GM18861 (cell line): ENCODE results near the gene ABCB8.

Source experiments
- ATAC-seq: cut with Tn5 transposase; IDR thresholded peaks from one replicate; pipeline ENCODE4 v1.9.1; 2021; ENCODE audit not compliant: unreplicated experiment

Gene ABCB8

GRCh38 chr7:151085329-151085690 is 57.1 kb downstream of the ABCB8 start:
- no peak for ATAC-seq

DNA sequence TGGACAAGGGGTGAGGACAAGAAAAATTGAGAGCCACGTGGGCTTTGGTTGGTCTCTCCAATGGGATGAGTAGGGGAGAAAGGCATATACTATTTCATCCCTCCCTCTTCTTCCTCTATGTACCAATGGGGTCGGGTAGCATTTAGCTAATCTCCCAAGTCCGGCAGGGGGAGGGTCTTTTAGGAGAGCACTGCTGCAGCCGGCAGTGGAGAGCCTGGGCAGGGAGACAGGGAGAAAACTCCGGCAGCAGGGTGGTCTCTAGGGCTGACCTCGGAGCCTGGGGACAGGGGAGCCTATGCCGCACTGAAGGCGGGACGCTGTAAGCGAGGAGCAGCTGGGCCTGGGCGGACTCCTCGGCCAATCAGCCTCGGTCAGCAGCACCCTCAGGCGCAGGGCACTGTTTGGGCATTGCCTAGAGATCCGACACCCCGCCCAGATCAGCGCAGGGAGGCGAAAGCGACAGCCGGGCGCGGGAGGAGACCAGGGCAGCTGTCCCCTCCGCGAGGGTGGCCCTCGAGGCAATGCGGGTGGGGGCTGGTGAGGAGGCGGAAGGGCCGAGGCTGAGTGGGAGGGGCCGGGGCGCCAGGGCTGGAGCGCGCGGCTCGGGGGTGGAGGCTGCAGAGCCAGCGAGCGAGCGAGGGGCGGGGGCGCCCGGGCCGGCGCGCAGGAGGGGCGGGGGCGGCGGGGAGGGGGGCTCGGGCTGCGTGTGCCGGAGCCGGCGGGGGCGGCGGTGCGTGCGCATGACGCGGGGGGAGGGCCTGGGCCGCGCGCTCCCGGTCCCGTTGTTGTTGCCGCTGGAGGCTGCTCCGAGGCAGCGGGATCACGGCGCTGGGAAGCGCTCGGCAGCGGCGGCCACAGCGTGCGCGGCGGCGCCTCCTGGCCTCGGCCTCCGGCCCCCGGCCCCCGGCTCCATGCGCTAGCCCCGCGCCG is 57.7 kb downstream of the ABCB8 start, which contains the start of gene AGAP3:
Gene AGAP3 (plus strand): TSS at position 785 of the 930 bp plus-strand sequence. CDS start 267 bp downstream, outside the sequence.
- ATAC-seq, result peak; percentile 29

DNA sequence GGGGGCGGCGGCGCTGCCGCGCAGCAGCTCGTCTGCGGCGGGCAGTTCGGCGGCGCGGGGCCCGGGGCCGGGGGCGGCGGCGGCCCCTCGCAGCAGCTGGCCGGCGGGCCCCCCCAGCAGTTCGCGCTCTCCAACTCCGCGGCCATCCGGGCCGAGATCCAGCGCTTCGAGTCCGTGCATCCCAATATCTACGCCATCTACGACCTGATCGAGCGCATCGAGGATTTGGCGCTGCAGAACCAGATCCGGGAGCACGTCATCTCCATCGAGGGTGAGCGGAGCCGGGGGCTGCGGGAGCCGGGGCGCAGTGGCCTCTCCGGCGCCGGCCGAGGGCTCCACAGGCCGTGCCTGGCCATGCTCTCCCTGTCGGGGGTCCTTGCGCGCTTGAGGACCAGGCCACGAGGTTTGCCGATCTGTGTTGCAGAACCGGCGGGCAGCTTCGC is 58.6 kb downstream of the ABCB8 start:
- no peak for ATAC-seq

- ATAC-seq, result peak; percentile 30
Measured at GRCh38 chr7:151087245-151088018, 59.2 kb downstream of the ABCB8 start.

DNA sequence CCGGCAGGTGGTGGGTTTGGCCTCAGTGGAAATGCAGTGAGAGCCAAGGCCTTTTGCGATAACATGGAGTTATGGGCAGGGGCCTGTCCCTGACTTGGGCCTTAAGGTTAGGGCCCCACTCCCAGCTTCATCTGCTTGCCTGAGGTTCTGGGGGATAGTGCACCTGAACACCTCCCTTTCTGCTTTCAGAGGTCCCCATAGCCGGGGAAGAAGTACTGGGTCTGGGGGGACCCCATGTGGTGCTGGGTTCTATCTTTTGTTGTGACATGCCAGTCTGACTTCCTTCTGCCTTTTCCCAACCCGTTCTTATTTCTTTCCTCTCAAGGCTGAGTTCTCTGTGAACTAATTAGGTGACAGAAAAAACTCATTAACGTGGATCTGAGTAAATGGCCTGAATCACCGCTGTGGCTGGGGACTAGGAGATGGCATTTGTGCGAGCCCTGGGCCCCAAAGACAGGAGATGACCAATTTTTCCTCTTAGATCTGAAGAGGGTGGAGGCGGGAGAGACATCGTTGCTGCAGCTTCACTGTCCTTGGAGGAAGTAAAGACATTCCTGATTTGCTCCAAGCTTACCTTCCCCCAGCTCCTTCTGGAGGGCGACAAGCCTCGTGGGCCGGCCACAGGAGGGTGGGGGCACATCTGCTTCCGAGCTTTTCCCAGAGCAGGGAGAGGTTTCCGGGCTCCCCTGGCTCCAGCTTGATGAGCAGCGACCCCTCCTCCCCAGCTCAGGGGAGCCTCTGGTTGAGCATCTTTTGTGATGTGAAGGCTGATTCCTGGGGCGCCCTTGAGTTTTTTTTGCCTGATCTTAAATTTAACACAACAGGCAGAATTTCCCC is 60.0 kb downstream of the ABCB8 start:
- ATAC-seq, result no peak

GRCh38 chr7:151088856-151089699 is 60.8 kb downstream of the ABCB8 start:
- ATAC-seq, result no peak

DNA sequence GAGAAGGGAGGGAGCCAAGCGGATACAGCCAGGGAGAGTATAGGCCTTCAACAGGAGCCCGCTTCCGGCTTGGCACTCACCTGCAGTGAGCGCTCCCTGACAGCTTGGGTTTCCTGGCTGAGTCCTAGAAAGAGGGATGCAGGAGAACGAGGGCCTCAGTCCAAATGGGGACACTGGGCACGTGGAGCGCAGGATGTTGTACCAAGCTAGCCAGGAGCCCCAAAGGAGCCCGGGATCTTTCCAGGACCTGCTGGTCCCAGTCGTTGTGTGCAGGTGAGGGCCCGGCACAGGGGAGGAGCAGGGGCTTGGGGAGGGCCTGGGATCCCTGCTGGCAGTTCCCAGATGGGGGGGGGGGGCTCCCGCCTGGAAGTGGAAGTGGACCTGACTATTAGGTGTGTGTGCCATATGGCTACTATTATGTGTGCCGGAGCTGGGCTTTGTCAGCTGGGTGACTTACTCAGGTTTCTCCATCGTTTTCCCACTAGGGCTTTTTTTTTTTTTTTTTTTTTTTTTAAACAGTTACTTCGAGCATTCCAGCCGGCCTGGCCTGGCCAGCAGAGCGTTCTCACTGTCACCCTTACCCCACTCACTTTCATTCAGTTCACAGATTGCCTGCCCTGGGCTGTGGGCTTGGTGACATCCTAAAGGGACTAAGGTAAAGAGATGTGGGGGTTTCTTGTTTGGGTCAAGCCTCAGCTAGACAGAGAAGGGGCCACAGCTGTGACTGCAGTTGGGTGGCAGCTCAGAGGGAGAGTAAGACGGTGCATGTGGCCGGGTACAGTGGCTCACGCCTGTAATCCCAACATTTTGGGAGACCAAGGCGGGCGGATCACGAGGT is 61.9 kb downstream of the ABCB8 start:
- ATAC-seq, result no peak

GRCh38 chr7:151091003-151091402 is 62.8 kb downstream of the ABCB8 start:
- no peak for ATAC-seq

DNA sequence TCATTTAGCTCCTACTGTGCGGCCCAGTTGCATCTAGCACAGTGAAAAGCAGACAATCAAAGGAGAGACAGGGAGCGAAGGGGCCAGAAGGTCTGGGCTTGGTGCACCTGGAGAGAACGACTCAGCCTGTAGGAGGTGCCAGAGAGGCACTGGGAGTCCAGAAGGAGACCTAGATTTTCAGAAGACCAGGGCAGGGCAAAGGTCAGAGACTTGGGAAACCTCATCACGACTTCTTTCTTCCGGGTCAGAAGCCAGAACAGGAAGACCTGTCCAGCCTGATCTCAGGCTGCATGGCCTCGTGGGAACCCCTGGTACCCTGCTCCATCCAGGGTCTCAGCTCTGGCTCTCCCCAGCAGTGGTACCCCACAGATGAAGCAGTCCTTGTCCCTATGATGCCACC is 63.2 kb downstream of the ABCB8 start:
- ATAC-seq, result no peak

GRCh38 chr7:151091988-151092387 is 63.7 kb downstream of the ABCB8 start:
- ATAC-seq, result no peak

GRCh38 chr7:151093748-151094147 is 65.5 kb downstream of the ABCB8 start:
- no peak for ATAC-seq

DNA sequence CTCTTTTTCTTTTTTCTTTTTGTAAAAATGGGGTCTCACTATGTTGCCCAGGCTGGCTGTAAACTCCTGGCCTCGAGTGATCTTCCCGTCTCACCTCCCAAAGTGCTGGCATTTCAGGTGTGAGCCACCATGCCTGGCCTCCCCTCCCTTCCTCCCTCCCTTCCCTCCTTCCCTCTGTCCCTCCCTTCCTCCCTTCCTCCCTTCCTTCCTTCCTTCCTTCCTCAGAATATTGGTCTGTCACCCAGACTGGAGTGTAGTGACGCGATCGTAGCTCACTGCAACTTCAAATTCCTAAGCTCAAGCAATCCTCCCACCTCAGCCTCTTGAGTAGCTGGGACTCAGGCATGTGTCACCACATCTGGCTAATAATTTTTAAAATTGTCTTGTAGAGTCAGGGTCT is 66.4 kb downstream of the ABCB8 start:
- no peak for ATAC-seq

DNA sequence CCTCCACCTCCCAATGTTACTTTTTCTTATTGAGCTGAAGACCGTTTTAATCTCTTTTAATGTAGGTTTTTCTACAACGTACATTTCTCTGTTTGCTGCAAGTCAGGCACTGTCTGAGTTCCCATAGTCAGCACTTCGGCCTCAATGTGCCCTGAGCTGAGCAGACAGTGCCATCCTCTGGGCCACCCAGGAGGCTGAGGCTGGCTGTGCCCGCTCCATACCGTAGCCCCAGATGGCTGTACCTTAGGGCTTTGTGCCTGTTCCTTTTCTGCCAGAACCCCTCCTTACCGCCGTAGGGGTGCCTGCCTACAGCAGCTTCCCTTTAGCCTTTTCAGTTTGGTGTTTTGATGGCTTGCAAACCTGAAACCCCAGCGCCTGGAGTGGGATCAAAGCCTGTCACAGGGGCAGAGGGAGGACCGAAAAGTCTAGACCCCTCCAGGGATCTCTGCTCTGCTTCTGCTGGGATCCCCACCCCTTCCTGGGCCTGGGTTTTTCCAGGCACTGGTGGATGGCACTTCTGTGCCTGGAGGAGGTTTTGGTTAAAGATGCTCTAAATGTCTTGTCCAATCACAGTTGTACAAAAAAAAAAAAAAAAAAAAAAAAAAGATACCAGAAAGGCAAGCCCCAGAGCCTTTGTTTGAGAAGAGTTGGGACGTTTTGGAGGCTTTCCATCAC is 67.0 kb downstream of the ABCB8 start:
- ATAC-seq, result no peak

DNA sequence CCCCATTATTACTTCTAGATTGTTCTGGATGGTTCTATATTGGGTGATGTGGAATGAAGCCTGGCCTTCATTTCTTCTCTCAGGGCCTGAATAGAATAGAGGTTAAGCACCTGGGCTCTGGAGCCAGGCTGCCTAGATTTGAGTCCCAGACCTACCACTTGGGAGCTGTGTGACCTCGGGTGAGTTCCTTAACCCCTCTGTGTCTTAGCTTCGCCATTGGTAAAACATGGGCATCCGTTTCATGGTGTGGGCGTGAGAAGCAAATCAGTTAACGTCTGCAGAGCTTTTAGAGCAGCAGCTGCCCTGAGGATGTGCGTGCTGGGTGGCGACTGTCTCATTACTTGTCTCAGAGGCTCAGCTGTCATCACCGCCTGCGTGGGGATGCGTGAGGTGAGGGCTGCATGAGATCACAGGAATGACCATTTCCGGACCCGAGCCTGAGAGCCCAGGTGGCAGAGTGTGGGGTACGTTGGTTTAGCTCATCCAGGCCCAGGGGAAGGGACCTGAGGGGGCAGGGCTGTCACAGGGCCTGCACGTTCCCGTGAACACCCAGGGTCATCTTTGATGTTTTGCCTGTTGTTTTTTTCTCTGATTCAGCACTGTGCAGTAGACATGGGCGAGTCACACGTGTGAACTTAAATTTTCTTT is 67.7 kb downstream of the ABCB8 start:
- no peak for ATAC-seq
